Measurements from ENCODE around the gene PRDM10. TPM values are rescaled to one million over a fixed set of nuclear protein-coding genes. Genes with fewer than 3 reads are reported as not detected.

Gene PRDM10
- total RNA-seq, 1 experiment from 2014 or later: 18.1 TPM

DNA sequence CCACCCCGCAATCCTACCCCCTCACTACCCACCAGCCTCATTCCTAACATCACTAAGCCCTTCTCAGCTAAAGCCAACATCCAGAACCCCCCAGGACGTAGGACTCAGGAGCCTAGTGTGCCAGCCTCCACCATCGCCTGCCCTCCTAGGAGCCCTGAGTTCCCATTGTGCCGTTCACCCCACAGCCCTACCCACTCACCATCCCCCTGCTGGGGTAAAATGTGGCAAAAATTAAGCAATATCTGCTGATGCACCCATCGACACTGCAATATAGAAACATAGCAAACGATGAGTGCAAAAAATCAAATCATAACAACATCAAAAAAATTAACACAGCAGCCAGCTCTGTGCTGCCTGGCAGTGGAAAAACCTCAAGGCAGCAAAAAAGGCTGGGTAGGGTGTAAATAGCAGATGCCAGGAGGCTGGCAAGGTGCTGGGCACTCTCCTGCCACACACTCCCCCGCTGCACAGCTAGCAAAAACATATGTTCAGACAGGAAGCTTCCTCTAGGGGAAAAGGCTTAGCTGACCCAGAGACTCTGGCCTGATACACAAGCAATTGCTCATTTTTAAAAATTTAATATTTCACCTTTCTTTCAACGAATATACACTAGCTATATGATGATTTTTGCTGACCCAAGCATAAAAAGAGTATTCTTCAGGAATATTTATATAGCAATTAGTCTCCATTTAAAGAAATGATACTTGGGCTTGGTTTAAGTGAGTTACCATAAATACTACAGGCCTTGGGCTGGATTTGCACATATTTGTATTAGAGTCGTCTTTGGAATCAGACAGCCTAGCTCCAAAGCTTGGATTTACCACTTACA, 33.8 kb downstream of the PRDM10 start:
- Histone ChIP-seq H3K4me3 (ENCODE audit: low read depth, low read length, poor library complexity, severe bottlenecking) (no peak overlapping the region), H3K27ac (ENCODE audit: low read depth, low read length, poor library complexity, severe bottlenecking) (no peak overlapping the region), H3K9me3 (ENCODE audit: low read depth, low read length, poor library complexity, severe bottlenecking) (no peaks in the 10 kb centered on the region), H3K36me3 (ENCODE audit: insufficient read depth, low read length, poor library complexity, severe bottlenecking) (no peaks in the 10 kb centered on the region), H3K4me1 (ENCODE audit: insufficient read depth, low read length, poor library complexity, severe bottlenecking) (no peaks in the 10 kb centered on the region), H3K27me3 (replicated peaks; ENCODE audit: insufficient read depth, low read depth, low read length, poor library complexity) (no peaks in the 10 kb centered on the region)
- CTCF ChIA-PET: no interaction called here
- intact Hi-C loops (cut with micrococcal nuclease; ENCODE audit: unreplicated experiment): no loop called here
- TF ChIP-seq, protein P1, sequence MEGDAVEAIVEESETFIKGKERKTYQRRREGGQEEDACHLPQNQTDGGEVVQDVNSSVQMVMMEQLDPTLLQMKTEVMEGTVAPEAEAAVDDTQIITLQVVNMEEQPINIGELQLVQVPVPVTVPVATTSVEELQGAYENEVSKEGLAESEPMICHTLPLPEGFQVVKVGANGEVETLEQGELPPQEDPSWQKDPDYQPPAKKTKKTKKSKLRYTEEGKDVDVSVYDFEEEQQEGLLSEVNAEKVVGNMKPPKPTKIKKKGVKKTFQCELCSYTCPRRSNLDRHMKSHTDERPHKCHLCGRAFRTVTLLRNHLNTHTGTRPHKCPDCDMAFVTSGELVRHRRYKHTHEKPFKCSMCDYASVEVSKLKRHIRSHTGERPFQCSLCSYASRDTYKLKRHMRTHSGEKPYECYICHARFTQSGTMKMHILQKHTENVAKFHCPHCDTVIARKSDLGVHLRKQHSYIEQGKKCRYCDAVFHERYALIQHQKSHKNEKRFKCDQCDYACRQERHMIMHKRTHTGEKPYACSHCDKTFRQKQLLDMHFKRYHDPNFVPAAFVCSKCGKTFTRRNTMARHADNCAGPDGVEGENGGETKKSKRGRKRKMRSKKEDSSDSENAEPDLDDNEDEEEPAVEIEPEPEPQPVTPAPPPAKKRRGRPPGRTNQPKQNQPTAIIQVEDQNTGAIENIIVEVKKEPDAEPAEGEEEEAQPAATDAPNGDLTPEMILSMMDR (conservative IDR thresholded peaks at IDR 0.05; ENCODE audit: low read depth, low read length): no peak
- no peak for TF ChIP-seq EZH2 (IDR thresholded peaks at IDR 0.05; ENCODE audit: borderline replicate concordance, low read depth, low read length, poor library complexity, severe bottlenecking)
- POLR2A ChIA-PET (ENCODE audit: low non-redundant PET): no interaction called here
- no TSS peak for BruUV-seq (replicated peaks)
- no peak for DNase-seq (ENCODE audit: low spot score)

DNA sequence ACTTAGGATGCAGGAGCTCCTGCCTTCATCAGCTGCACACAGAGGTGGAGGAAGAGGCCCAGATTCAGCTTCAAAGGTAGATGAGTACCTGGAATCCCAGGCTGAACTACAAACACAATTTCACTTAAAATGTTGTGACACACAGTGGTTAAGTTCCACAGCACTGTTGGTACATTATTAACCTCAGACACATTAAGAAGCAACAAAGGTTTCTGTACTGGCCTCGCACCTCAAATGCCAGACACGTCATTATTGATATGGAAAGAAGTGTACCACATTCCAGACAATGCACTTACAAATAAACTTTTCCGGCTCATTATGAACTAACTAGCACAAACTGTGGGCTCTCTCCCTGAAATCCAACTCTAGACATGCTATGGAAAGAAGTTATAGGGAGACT, 34.6 kb downstream of the PRDM10 start:
- intact Hi-C loops (cut with micrococcal nuclease; ENCODE audit: unreplicated experiment): no loop called here
- H3K4me1 ChIP-seq (ENCODE audit: insufficient read depth, low read length, poor library complexity, severe bottlenecking): no peaks in the 10 kb centered on the region
- POLR2A ChIA-PET (ENCODE audit: low non-redundant PET): no interaction called here
- no TSS peak for BruUV-seq (replicated peaks)
- DNase-seq (ENCODE audit: low spot score): no peak
- TF ChIP-seq, protein P1 (conservative IDR thresholded peaks at IDR 0.05; ENCODE audit: low read depth, low read length): no peak
- no peak for TF ChIP-seq EZH2 (IDR thresholded peaks at IDR 0.05; ENCODE audit: borderline replicate concordance, low read depth, low read length, poor library complexity, severe bottlenecking)
- H3K9me3 ChIP-seq (ENCODE audit: low read depth, low read length, poor library complexity, severe bottlenecking): no peaks in the 10 kb centered on the region
- CTCF ChIA-PET: no interaction called here
- no peaks in the 10 kb centered on the region for H3K27me3 ChIP-seq (replicated peaks; ENCODE audit: insufficient read depth, low read depth, low read length, poor library complexity)
- H3K36me3 ChIP-seq (ENCODE audit: insufficient read depth, low read length, poor library complexity, severe bottlenecking): no peaks in the 10 kb centered on the region
- no peak overlapping the region for H3K4me3 ChIP-seq (ENCODE audit: low read depth, low read length, poor library complexity, severe bottlenecking)
- H3K27ac ChIP-seq (ENCODE audit: low read depth, low read length, poor library complexity, severe bottlenecking): no peak overlapping the region

DNA sequence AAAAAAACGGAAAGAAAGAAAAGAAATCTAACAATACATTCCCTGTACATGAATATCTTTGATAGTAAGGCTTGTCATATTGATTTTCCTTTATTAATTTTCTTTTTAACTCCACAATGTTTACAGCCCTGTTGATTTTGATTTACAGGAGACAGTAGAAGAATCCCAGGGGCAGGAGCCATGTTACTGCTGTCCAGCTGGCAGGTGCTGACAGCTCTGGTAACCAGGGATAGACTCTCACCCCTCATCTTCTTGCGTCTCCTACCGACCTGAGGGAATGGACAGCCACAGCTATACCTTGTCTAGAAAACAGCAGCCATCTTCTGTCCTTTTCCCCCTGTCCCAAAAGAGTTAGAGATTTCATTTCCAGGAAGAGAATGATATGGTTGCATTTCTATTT, 37.4 kb downstream of the PRDM10 start:
- ChIA-PET CTCF (interaction anchor here (0.6 kb wide), 1 partner anchor 106 kb away, joined by 3 read pairs; no protein-coding TSS in a partner anchor), POLR2A (ENCODE audit: low non-redundant PET) (no interaction called here)
- H3K4me1 ChIP-seq (ENCODE audit: insufficient read depth, low read length, poor library complexity, severe bottlenecking): no peaks in the 10 kb centered on the region
- H3K4me3 ChIP-seq (ENCODE audit: low read depth, low read length, poor library complexity, severe bottlenecking): no peak overlapping the region
- no peaks in the 10 kb centered on the region for H3K27me3 ChIP-seq (replicated peaks; ENCODE audit: insufficient read depth, low read depth, low read length, poor library complexity)
- DNase-seq (ENCODE audit: low spot score): no peak
- H3K36me3 ChIP-seq (ENCODE audit: insufficient read depth, low read length, poor library complexity, severe bottlenecking): no peaks in the 10 kb centered on the region
- intact Hi-C loops (cut with micrococcal nuclease; ENCODE audit: unreplicated experiment): no loop called here
- BruUV-seq (replicated peaks): no TSS peak
- no peaks in the 10 kb centered on the region for H3K9me3 ChIP-seq (ENCODE audit: low read depth, low read length, poor library complexity, severe bottlenecking)
- no peak overlapping the region for H3K27ac ChIP-seq (ENCODE audit: low read depth, low read length, poor library complexity, severe bottlenecking)
- TF ChIP-seq, protein P1 (conservative IDR thresholded peaks at IDR 0.05; ENCODE audit: low read depth, low read length): no peak
- no peak for TF ChIP-seq EZH2 (IDR thresholded peaks at IDR 0.05; ENCODE audit: borderline replicate concordance, low read depth, low read length, poor library complexity, severe bottlenecking)

Data from A673 (cell line).